Activated CD8-positive, alpha-beta memory T cell treated with anti-CD3 and anti-CD28 coated beads, Interleukin-2, amount 50 U/mL, for 1 hour (primary cell): ENCODE data around the gene ASB10.

ENCODE experiments used
- DNase-seq: peaks from one replicate; pipeline ENCODE4 v3.0.0-alpha.2; 2020; ENCODE audit errors: extremely low read depth

The ASB10 gene

GRCh38 chr7:151135866-151136843 lies 50.9 kb downstream of the ASB10 start:
- DNase-seq, result no peak

- DNase-seq, result no peak
Measured at GRCh38 chr7:151135525-151135845, 51.6 kb downstream of the ASB10 start.

- DNase-seq, result no peak
Measured at GRCh38 chr7:151134743-151135524, 52.1 kb downstream of the ASB10 start.

GRCh38 chr7:151133986-151134742 lies 52.9 kb downstream of the ASB10 start:
- no peak for DNase-seq

DNA sequence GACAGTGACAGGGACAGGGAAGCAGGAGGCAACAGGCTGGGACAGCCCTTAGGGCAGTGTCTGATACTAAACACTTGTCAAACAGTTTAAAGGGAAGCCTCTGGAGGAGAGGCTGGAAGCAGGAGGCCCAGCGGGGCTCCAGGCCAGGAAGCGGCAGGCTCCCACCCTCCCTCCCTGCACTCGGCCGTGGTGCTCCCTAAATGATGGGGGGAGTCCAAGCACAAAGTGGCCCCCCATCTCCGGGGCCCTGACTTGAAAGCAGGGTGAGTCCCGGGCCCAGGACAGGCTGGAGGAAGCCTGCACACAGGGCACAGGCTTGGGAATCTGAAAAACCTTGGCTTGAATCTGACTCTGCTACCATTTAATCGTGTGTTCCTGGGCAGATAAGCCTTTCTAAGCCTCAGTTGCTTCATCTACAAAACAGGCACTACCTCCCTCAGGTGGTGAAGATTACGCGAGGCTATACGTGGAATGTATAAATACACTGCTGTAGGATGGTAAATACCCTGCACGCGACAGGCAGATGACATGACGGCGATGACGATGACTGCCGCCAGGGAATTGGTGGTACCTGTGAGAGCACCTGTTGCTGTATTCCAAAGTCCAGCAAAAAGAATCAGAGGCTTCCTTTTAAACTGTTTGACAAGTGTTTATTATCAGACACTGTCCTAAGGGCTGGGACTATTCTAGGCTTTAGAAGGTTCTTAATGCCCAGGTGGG lies 53.6 kb downstream of the ASB10 start:
- no peak for DNase-seq

GRCh38 chr7:151132461-151133205 lies 54.4 kb downstream of the ASB10 start:
- DNase-seq, result no peak

DNA sequence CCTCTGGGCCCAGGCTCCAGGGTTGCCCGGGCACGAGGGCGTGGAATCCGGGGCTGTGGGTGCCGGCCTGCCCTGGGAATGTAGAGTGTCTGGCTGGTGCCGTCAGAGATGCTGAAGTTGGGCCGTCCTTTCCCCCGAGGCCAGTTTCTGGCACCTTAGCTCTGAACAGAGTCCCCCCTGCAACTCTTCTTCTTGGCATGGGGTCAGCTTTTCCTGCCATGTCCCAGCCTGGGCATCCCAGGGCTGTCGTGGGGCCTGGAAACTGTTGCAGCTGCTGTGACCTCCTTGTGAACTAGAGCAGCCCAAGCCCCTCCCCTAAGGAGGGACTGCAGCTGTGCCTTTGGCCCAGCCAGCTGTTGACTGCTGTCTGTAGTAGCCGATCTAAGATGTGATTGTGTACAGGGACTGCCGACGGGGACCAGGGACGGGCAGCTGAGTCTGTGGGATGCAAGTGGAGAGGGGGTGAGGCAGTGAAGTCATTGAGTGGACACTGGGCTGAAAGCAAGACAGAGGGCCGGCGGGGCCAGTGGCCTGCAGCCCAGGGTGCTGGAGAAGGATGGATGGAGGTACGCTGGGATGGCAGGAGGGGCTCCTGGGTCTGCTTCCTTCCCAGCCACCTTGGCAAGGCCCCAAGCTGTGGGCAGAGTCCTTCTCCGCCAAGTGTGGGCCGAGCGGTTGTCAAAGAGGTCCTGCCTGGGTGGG lies 55.3 kb downstream of the ASB10 start:
- no peak for DNase-seq

DNA sequence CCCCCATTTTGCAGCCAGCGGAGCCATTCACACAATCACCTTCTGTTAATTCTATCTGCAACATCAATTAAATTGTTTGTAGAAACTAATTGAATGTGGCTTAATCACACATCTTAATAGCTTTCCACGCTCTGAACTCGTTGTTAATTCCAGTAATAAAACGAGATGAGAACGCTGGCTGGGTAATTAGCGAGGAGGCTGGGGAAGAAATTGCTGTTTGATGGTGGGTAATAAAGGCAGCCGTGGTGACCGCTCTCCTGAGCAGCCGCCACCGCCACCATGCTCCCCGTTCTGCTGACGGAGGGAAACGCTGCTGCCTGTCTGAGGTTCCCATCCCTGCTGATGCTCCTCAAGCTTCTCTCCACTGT lies 55.8 kb downstream of the ASB10 start:
- DNase-seq, result no peak

DNA sequence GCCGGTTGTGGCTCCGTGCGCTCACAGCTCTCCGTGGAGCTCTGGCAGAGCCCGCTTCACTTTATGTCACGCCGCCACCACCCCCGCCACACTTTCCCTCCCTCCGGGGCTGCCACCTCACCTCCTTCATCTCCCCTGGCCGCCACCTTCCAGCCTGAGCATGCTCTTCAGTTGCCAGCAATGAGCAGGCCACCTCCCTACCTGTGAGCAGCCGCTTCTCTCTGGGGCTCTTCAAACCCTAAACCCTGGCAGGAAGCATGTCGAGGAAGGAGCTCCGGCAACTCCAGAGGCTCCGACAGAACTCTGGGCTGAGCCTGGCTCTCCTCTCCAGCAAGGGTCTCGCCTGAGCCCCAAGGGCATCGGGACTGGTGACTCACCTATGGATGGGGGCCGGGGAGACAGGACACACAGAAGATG lies 56.3 kb downstream of the ASB10 start:
- no peak for DNase-seq

DNA sequence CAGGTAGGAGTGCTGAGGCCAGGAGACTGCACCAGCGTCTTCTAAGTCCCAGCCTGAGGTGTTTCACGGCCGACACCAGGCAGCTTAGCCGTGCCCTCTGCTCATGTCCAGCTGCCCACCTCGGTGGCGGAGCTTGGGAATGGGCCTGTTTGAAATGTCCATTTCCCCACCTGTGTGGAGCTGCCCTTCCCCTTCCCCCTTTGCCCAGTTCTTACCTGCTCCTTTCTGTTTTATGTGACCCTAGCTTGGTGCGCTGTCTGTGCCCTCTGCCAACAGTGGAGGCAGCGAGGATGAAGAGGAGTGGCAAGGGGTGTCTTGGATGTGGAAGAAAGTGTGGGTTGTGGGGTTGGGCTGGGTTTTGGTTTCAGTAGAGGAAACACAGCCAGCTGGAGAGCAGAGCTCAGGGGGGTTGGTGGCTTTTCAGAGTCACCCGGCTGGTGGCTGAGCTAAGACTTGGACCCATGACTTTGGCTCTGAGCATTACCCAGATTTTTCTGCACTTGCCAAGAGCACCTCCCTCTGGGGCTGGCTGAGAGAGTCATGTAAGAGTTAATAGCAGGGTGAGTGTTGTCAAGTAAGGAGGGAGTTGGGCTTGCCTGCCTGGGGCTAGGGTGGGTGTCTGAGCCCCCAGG lies 57.0 kb downstream of the ASB10 start:
- DNase-seq, result no peak

- DNase-seq, result no peak
Measured at GRCh38 chr7:151129117-151129959, 57.7 kb downstream of the ASB10 start.

DNA sequence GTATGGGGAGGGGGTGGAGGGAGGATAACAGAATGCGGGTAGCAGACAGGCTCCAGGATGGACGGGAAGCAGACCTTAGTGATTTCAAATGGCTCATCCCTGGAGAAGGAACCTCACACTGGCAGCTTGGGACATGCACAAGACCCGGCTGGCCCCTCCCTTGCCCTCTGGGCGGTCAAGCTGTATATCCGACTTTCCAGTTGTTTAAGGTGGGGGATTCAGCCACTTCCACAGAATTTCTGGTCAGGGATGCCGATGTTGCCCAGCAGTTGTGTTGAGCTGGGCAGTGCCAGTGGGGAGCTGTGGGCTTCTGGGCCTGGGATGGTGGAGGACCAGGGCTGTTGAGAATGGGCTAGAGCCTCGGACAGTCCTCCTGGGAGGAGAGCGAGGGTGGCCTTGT lies 58.3 kb downstream of the ASB10 start:
- no peak for DNase-seq

- DNase-seq, result no peak
Measured at GRCh38 chr7:151128144-151128543, 58.9 kb downstream of the ASB10 start.

GRCh38 chr7:151126491-151127137 lies 60.4 kb downstream of the ASB10 start:
- no peak for DNase-seq

- DNase-seq, result no peak
Measured at GRCh38 chr7:151125846-151126481, 61.1 kb downstream of the ASB10 start.
